K562 (cell line): ENCODE results near the gene B3GALT6. TPM values are rescaled to one million over a fixed set of nuclear protein-coding genes. Genes with fewer than 3 reads are reported as not detected.

Experiments
- ATAC-seq: fragments of 200-7000 bp; cut with Tn5 transposase; 3 replicates; pipeline ENCODE4 v1.9.1; 2020; ENCODE audit warnings: moderate library complexity
- BruUV-seq: library from RNA; stranded (reverse); fragments of 400-500 nt; replicated peaks from 2 replicates; lab custom pipeline; 2021; lab: Mats Ljungman, UMichigan
- CTCF ChIA-PET: fragments of 300-600 bp; formaldehyde crosslinking; extraction: SDS; loops from one replicate; lab custom pipeline; 2021; ENCODE audit warnings: low intra/inter-chr PET ratio; lab: Yijun Ruan, JAX
- POLR2A ChIA-PET: fragments of 300-600, 350-650 bp; sonication (Branson Sonifier 250); formaldehyde crosslinking; extraction: SDS; loops from one replicate; lab custom pipeline; 2021; ENCODE audit warnings: antibody characterized with exemption, inconsistent platforms; lab: Yijun Ruan, JAX
- DNase-seq, 4 experiments: peaks; one replicate each; pipeline versions ENCODE4 v3.0.0 to v3.0.0-alpha.2; 2011 to 2018; ENCODE audit warnings: low spot score in 3 of 4, mixed read lengths in 3 of 4; ENCODE audit errors: extremely low read depth in 1 of 4
- FAIRE-seq: peaks from 2 replicates; lab custom pipeline; 2011; peaks lifted over from hg19 to GRCh38; lab: Jason Lieb, UNC
- H2AFZ ChIP-seq: 2 replicates; pipeline ENCODE4 v1.6.0; 2011; ENCODE audit warnings: low read depth, low read length, control low read depth, inconsistent platforms
- H3K27ac ChIP-seq: fragments of 200-600 bp; 3 replicates; pipeline ENCODE4 v1.8.0; 2011; ENCODE audit warnings: low read depth, mild to moderate bottlenecking, control low read depth, inconsistent platforms, low read length, moderate library complexity, mixed read lengths; ENCODE audit errors: extremely low read depth
- H3K27me3 ChIP-seq, 2 experiments: fragments of 300-600 bp in 1 of 2; 2 replicates in 1 of 2; 3 replicates in 1 of 2; pipeline versions ENCODE4 v1.6.0 to v1.8.0; 2011; ENCODE audit warnings: inconsistent platforms in 2 of 2, low read length in 2 of 2, mild to moderate bottlenecking in 1 of 2, mixed read lengths in 1 of 2, moderate library complexity in 1 of 2; ENCODE audit not compliant: control insufficient read depth in 2 of 2, insufficient read depth in 2 of 2
- H3K36me3 ChIP-seq: fragments of 300-600 bp; 3 replicates; pipeline ENCODE4 v1.8.0; 2011; ENCODE audit warnings: mild to moderate bottlenecking, low read length, inconsistent platforms; ENCODE audit not compliant: control insufficient read depth, insufficient read depth
- H3K4me1 ChIP-seq, 2 experiments: fragments of 200-600 bp in 1 of 2; replicated peaks in 1 of 2; 2 replicates in 1 of 2; 3 replicates in 1 of 2; pipeline versions ENCODE4 v1.5.1 to v1.8.0; 2011; ENCODE audit warnings: inconsistent platforms in 2 of 2, low read length in 2 of 2, mild to moderate bottlenecking in 1 of 2, mixed read lengths in 1 of 2, moderate library complexity in 1 of 2; ENCODE audit not compliant: control insufficient read depth in 2 of 2, insufficient read depth in 2 of 2
- H3K4me2 ChIP-seq: 2 replicates; pipeline ENCODE4 v1.6.1; 2011; ENCODE audit warnings: low read length, control low read depth, inconsistent platforms, mixed read lengths; ENCODE audit not compliant: insufficient read depth
- H3K4me3 ChIP-seq: fragments of 200-600 bp; sonication (generic), shearing (Covaris generic); 2 replicates; pipeline ENCODE4 v1.5.1; 2016; ENCODE audit warnings: control low read depth, inconsistent platforms
- H3K79me2 ChIP-seq: fragments of 200-600 bp; 3 replicates; pipeline ENCODE4 v1.8.0; 2011; ENCODE audit warnings: low read length, inconsistent platforms; ENCODE audit not compliant: control insufficient read depth, insufficient read depth
- H3K9ac ChIP-seq, 2 experiments: 2 replicates each; pipeline versions ENCODE4 v1.6.0 to v1.6.1; 2011; ENCODE audit warnings: low read depth in 2 of 2, low read length in 2 of 2, control low read depth in 1 of 2, inconsistent platforms in 1 of 2, mild to moderate bottlenecking in 1 of 2, mixed read lengths in 1 of 2; ENCODE audit not compliant: insufficient read depth in 1 of 2
- H3K9me1 ChIP-seq: one replicate; pipeline ENCODE4 v1.6.0; 2011; ENCODE audit warnings: inconsistent platforms, mild to moderate bottlenecking, low read length, moderate library complexity; ENCODE audit not compliant: control insufficient read depth, insufficient read depth
- H3K9me3 ChIP-seq: replicated peaks from 2 replicates; pipeline ENCODE4 v1.5.1; 2011; ENCODE audit warnings: low read depth, low read length, inconsistent platforms; ENCODE audit not compliant: control insufficient read depth, insufficient read depth
- H4K20me1 ChIP-seq: replicated peaks from 2 replicates; pipeline ENCODE4 v1.6.1; 2011; ENCODE audit warnings: low read length, inconsistent platforms, mixed read lengths; ENCODE audit not compliant: control insufficient read depth, insufficient read depth
- BACH1 ChIP-seq: fragments of 200-800 bp; sonication (Bioruptor generic); IDR thresholded peaks from 2 replicates; pipeline ENCODE4 v1.6.1; 2016; ENCODE audit warnings: missing genetic modification characterization, missing compliant biosample characterization
- CXXC5 ChIP-seq: fragments of 250-450 bp; sonication (Bioruptor Pico); IDR thresholded peaks from 2 replicates; pipeline ENCODE4 v1.8.0; 2022; ENCODE audit warnings: inconsistent platforms, mild to moderate bottlenecking, moderate library complexity
- EP300 ChIP-seq: IDR thresholded peaks from 2 replicates; pipeline ENCODE4 v1.6.1; 2012; ENCODE audit warnings: low read length, improper control_type of control experiment
- EZH2 ChIP-seq: IDR thresholded peaks from 2 replicates; pipeline ENCODE4 v1.6.1; 2012; ENCODE audit warnings: low read depth, mild to moderate bottlenecking, inconsistent platforms, low read length, borderline replicate concordance
- FIP1L1 ChIP-seq: fragments of 200-400 bp; formaldehyde crosslinking; IDR thresholded peaks from 2 replicates; pipeline ENCODE4 v1.6.1; 2018; ENCODE audit warnings: mild to moderate bottlenecking, low read depth, low read length; ENCODE audit not compliant: poor library complexity, severe bottlenecking
- HNRNPL ChIP-seq: fragments of 200-400 bp; formaldehyde crosslinking; IDR thresholded peaks from 2 replicates; pipeline ENCODE4 v1.6.1; 2017; ENCODE audit warnings: low read depth, mild to moderate bottlenecking, low read length
- POLR2G ChIP-seq: fragments of 200-400 bp; formaldehyde crosslinking; IDR thresholded peaks from 2 replicates; pipeline ENCODE4 v1.6.1; 2017; ENCODE audit warnings: low read depth, mild to moderate bottlenecking, antibody characterized with exemption, low read length, moderate library complexity
- TCF7L2 ChIP-seq: fragments of 150-350 bp; IDR thresholded peaks from 2 replicates; pipeline ENCODE4 v1.6.1; 2016; ENCODE audit warnings: low read depth, mild to moderate bottlenecking, low read length, moderate library complexity
- YY1 ChIP-seq, 3 experiments: IDR thresholded peaks; 2 replicates each; pipeline ENCODE4 v1.6.1; 2011; ENCODE audit warnings: low read length in 2 of 3, mild to moderate bottlenecking in 2 of 3, moderate library complexity in 2 of 3, borderline replicate concordance in 1 of 3, control low read depth in 1 of 3, low read depth in 1 of 3; ENCODE audit not compliant: insufficient read depth in 3 of 3, insufficient replicate concordance in 2 of 3, control insufficient read depth in 1 of 3, insufficient read length in 1 of 3; ENCODE audit errors: extremely low read depth in 1 of 3
- ZNF551 ChIP-seq: fragments of 250-450 bp; sonication (Bioruptor Pico); IDR thresholded peaks from 2 replicates; pipeline ENCODE4 v1.5.0; 2021; ENCODE audit warnings: mild to moderate bottlenecking, moderate library complexity
- WGBS: fragments of 100-300 bp; shearing (Covaris generic); methylation state at CpG from one replicate; pipeline ENCODE4 v1.1.6; 2016; ENCODE audit warnings: low coverage, mixed read lengths; ENCODE audit not compliant: insufficient coverage; ENCODE audit errors: missing lambda C conversion rate; 5-methylcytosine and 5-hydroxymethylcytosine counted together
- in situ Hi-C: fragments of 300-500 bp; cut with MboI; formaldehyde crosslinking; loops from 4 replicates; pipeline ENCODE4 v1.15.0; 2018; ENCODE audit warnings: inconsistent platforms, mixed read lengths
- intact Hi-C: fragments of 100-400 bp; cut with micrococcal nuclease; formaldehyde crosslinking; loops from 2 replicates; pipeline ENCODE4 v1.14.2; 2022
- polyA plus RNA-seq, 8 experiments: library from polyadenylated mRNA; depleted of rRNA in 4 of 8; stranded (reverse) in 5 of 8; unstranded in 3 of 8; fragments of >200 nt; fragmentation: Nextera tagmentation in 2 of 8; fragmentation: Illumina TruSeq in 1 of 8; extraction: Ambion mirVana in 2 of 8; extraction: Trizol in 1 of 8; gene quantifications; 2 replicates each; pipeline versions ENCODE4 v1.2.1 to v1.2.3, GENCODE V29; 2011 to 2014; ENCODE audit warnings: inconsistent platforms in 1 of 8, missing spikeins in 1 of 8
- total RNA-seq, 7 experiments: library from RNA; depleted of rRNA in 6 of 7; stranded (reverse); fragments of >200 nt in 6 of 7; fragmentation: Illumina TruSeq in 2 of 7; extraction: Trizol in 2 of 7; gene quantifications; 2 replicates each; pipeline versions ENCODE4 v1.2.1 to v1.2.3, GENCODE V29; 2011 to 2021; ENCODE audit warnings: low replicate concordance in 1 of 7
- TF ChIP-seq, protein P1 (sequence below): fragments of 250-450 bp; sonication (Bioruptor Pico); IDR thresholded peaks from 2 replicates; pipeline ENCODE4 v1.8.0; 2021; ENCODE audit warnings: moderate library complexity, mild to moderate bottlenecking, inconsistent platforms
- TF ChIP-seq, protein P2 (sequence below): fragments of 450-650 bp; IDR thresholded peaks from 2 replicates; pipeline ENCODE4 v1.7.1; 2018; ENCODE audit warnings: mild to moderate bottlenecking, low read depth; ENCODE audit not compliant: partially characterized antibody
- TF ChIP-seq, protein P3 (sequence below): sonication (generic); formaldehyde crosslinking; IDR thresholded peaks from 2 replicates; pipeline ENCODE4 v1.9.0; 2022; ENCODE audit warnings: mild to moderate bottlenecking, missing genetic modification reagents

Gene B3GALT6
- total and polyA plus RNA-seq, 9 of the 15 experiments (the other 6 are each of a cell fraction or from before 2014, with no cell fraction given), result 0.68 to 29.8 (median 9.9) TPM

DNA sequence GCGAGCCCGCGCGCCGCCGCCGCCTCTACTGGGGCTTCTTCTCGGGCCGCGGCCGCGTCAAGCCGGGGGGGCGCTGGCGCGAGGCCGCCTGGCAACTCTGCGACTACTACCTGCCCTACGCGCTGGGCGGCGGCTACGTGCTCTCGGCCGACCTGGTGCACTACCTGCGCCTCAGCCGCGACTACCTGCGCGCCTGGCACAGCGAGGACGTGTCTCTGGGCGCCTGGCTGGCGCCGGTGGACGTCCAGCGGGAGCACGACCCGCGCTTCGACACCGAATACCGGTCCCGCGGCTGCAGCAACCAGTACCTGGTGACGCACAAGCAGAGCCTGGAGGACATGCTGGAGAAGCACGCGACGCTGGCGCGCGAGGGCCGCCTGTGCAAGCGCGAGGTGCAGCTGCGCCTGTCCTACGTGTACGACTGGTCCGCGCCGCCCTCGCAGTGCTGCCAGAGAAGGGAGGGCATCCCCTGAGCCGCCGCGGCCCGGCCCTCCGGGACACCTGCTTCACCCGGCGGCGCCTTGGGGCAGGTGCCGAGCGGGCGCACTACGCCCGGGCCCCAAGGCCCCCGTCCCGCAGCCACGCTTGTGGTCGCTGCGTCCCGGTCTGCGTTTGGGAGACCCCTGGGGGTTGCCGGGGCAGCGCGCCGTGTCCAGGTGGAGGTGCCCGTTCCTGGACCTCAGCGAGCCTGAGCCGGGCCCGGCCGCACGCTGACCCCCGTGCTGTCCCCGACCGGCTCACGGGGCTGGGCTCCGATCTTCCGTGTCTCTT lies 944 bp downstream of the B3GALT6 start:
- in situ Hi-C loops (no loop called here), intact Hi-C loops (loop anchor here (5.0 kb wide), 1 partner anchor 111 kb away; no protein-coding TSS in a partner anchor)
- WGBS, result 97% methylated on average over 68 of the region's 98 CpGs
- H2AFZ ChIP-seq, result no peak overlapping the region
- H3K79me2 ChIP-seq, result peaks cover 66% of the 10 kb centered on the region
- H3K9ac ChIP-seq, result peak overlapping the region in 1 of 2 experiments; percentile 92; a peak in 2 of 4 replicates
- ATAC-seq (no peak), DNase-seq (peak in 1 of 4 experiments; percentile 53), FAIRE-seq (no peak)
- no peak overlapping the region for H3K4me3 ChIP-seq
- H3K9me3 ChIP-seq, result peaks cover 9% of the 10 kb centered on the region
- CTCF ChIA-PET, result no interaction called here
- H3K27me3 ChIP-seq, result no peaks in the 10 kb centered on the region
- peaks cover 37% of the 10 kb centered on the region; the same call in 2 of the 3 replicates for H3K36me3 ChIP-seq
- no TSS peak for BruUV-seq
- H4K20me1 ChIP-seq, result no peaks in the 10 kb centered on the region
- POLR2A ChIA-PET, result interaction anchor here (1.1 kb wide), 1 partner anchor 115 kb away, joined by 3 read pairs; no protein-coding TSS in a partner anchor
- peak overlapping the region; percentile 59 for H3K4me2 ChIP-seq
- peak overlapping the region; percentile 87 for H3K27ac ChIP-seq
- peaks cover 6 to 84% of the 10 kb centered on the region in 2 experiments; a peak in 4 of 5 replicates for H3K4me1 ChIP-seq
- H3K9me1 ChIP-seq, result no peaks in the 10 kb centered on the region
- TF ChIP-seq YY1 (IDR thresholded peaks at IDR 0.05; ENCODE audit: borderline replicate concordance in 1 of 3, control insufficient read depth in 1 of 3, extremely low read depth in 1 of 3, insufficient read depth in 3 of 3, insufficient read length in 1 of 3, insufficient replicate concordance in 2 of 3, low read depth in 1 of 3, low read length in 2 of 3) (no peak), TCF7L2 (no peak), POLR2G (peak; percentile 63), EZH2 (no peak), HNRNPL (peak; percentile 55; the same call in 1 of the 2 replicates), BACH1 (tag) (no peak), FIP1L1 (peak; percentile 41), ZNF551 (no peak), EP300 (no peak), CXXC5 (no peak)
- TF ChIP-seq, protein P1, sequence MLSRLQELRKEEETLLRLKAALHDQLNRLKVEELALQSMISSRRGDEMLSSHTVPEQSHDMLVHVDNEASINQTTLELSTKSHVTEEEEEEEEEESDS (CRISPR knock-in tag), result no peak
- TF ChIP-seq, protein P2, sequence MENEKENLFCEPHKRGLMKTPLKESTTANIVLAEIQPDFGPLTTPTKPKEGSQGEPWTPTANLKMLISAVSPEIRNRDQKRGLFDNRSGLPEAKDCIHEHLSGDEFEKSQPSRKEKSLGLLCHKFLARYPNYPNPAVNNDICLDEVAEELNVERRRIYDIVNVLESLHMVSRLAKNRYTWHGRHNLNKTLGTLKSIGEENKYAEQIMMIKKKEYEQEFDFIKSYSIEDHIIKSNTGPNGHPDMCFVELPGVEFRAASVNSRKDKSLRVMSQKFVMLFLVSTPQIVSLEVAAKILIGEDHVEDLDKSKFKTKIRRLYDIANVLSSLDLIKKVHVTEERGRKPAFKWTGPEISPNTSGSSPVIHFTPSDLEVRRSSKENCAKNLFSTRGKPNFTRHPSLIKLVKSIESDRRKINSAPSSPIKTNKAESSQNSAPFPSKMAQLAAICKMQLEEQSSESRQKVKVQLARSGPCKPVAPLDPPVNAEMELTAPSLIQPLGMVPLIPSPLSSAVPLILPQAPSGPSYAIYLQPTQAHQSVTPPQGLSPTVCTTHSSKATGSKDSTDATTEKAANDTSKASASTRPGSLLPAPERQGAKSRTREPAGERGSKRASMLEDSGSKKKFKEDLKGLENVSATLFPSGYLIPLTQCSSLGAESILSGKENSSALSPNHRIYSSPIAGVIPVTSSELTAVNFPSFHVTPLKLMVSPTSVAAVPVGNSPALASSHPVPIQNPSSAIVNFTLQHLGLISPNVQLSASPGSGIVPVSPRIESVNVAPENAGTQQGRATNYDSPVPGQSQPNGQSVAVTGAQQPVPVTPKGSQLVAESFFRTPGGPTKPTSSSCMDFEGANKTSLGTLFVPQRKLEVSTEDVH, result no peak
- TF ChIP-seq, protein P3, sequence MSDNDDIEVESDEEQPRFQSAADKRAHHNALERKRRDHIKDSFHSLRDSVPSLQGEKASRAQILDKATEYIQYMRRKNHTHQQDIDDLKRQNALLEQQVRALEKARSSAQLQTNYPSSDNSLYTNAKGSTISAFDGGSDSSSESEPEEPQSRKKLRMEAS, result peak; percentile 25; the same call in 1 of the 2 replicates
